Posterior vena cava (tissue), 2 donors: ENCODE data around the gene POFUT1. TPM values are rescaled to one million over a fixed set of nuclear protein-coding genes. Genes with fewer than 3 reads are reported as not detected.
"Not testable (repeated sequence)": the region's sequence is repeated elsewhere in the genome, so short reads cannot be mapped to it uniquely, and the experiment has no call there.

Source experiments
- DNase-seq: peaks from one replicate; pipeline ENCODE4 v3.0.0-alpha.2; 2020; ENCODE audit warnings: low spot score
- intact Hi-C, 2 donors: fragments of 100-400 bp; cut with DNase I; formaldehyde crosslinking; loops; one replicate each; pipeline versions ENCODE4 v1.14.1 to v1.14.2; 2022 to 2023
- total RNA-seq, 2 donors: library from RNA; stranded (reverse); fragmentation: NEBNext Ultra II Directional; extraction: Animal tissue kit (Norgen Biotek cat#: 25700); gene quantifications; one replicate each; pipeline ENCODE4 v1.2.1, GENCODE V29; 2021
- donor health status: DM: yes; HTN: yes; CAD: no.
- donor health status: DM: yes; HTN: yes; CAD: no.

Gene POFUT1
- total RNA-seq, 2 donors from 2014 or later = 34.6 to 36.4 TPM

- intact Hi-C loops = no loop called here
- DNase-seq = no peak
Observed at GRCh38 chr20:32229251-32229747, 21.6 kb downstream of the POFUT1 start.

GRCh38 chr20:32230707-32231106, 23.0 kb downstream of the POFUT1 start:
- DNase-seq = no peak
- intact Hi-C loops = no loop called here

- no peak for DNase-seq
- intact Hi-C loops = no loop called here
Observed at GRCh38 chr20:32231245-32231644, 23.6 kb downstream of the POFUT1 start.

- intact Hi-C loops = no loop called here
- DNase-seq = peak; percentile 42
Observed at GRCh38 chr20:32231847-32232246, 24.2 kb downstream of the POFUT1 start.

GRCh38 chr20:32232326-32232886, 24.7 kb downstream of the POFUT1 start:
- intact Hi-C loops = no loop called here
- DNase-seq = no peak

- DNase-seq = no peak
- intact Hi-C loops = no loop called here
Observed at GRCh38 chr20:32233286-32233685, 25.6 kb downstream of the POFUT1 start.

GRCh38 chr20:32234135-32234808, 26.6 kb downstream of the POFUT1 start:
- no peak for DNase-seq
- intact Hi-C loops = no loop called here

- no peak for DNase-seq
- intact Hi-C loops = no loop called here
Observed at GRCh38 chr20:32235331-32236047, 27.8 kb downstream of the POFUT1 start.

- no peak for DNase-seq
- intact Hi-C loops = no loop called here
Observed at GRCh38 chr20:32236048-32236533, 28.4 kb downstream of the POFUT1 start.

GRCh38 chr20:32236819-32237218, 29.1 kb downstream of the POFUT1 start:
- no peak for DNase-seq
- intact Hi-C loops = no loop called here

GRCh38 chr20:32237419-32237818, 29.7 kb downstream of the POFUT1 start:
- intact Hi-C loops = no loop called here
- DNase-seq = no peak

- DNase-seq = no peak
- intact Hi-C loops = no loop called here
Observed at GRCh38 chr20:32238483-32239425, 31.1 kb downstream of the POFUT1 start.

- no peak for DNase-seq
- intact Hi-C loops = no loop called here
Observed at GRCh38 chr20:32240205-32240604, 32.5 kb downstream of the POFUT1 start.

GRCh38 chr20:32241807-32242206, 34.1 kb downstream of the POFUT1 start:
- no peak for DNase-seq
- intact Hi-C loops = no loop called here

GRCh38 chr20:32244150-32244823, 36.6 kb downstream of the POFUT1 start:
- intact Hi-C loops = no loop called here
- no peak for DNase-seq

GRCh38 chr20:32244959-32245358, 37.3 kb downstream of the POFUT1 start:
- DNase-seq = no peak
- intact Hi-C loops = loop anchor here in 1 of 2 donors (5.0 kb wide), 1 partner anchor 317 kb away; no protein-coding TSS in a partner anchor

GRCh38 chr20:32246208-32246607, 38.5 kb downstream of the POFUT1 start:
- intact Hi-C loops = loop anchor here in 1 of 2 donors (5.0 kb wide), 1 partner anchor 316 kb away; no protein-coding TSS in a partner anchor
- not testable (repeated sequence) for DNase-seq

- intact Hi-C loops = loop anchor here in 1 of 2 donors (5.0 kb wide), 1 partner anchor 314 kb away; no protein-coding TSS in a partner anchor
- DNase-seq = no peak
Observed at GRCh38 chr20:32248043-32248442, 40.4 kb downstream of the POFUT1 start.
